GM23338 (cell line): ENCODE measurements around the gene C20orf141. TPM values are rescaled to one million over a fixed set of nuclear protein-coding genes. Genes with fewer than 3 reads are reported as not detected.

ENCODE experiments used
- ATAC-seq: fragments of 200-7000 bp; cut with Tn5 transposase; 3 replicates; pipeline ENCODE4 v1.9.1; 2020
- DNase-seq: peaks from one replicate; pipeline ENCODE4 v3.0.0-alpha.2; 2015; ENCODE audit warnings: low spot score
- H2AFZ ChIP-seq: fragments of 200-600 bp; sonication (generic); 2 replicates; pipeline ENCODE4 v1.8.0; 2016; ENCODE audit warnings: antibody characterized with exemption, mild to moderate bottlenecking, moderate library complexity
- H3F3A ChIP-seq: fragments of 200-600 bp; sonication (generic); replicated peaks from 2 replicates; pipeline ENCODE4 v1.8.0; 2017; ENCODE audit warnings: antibody characterized with exemption, mixed run types, low read depth
- H3K27ac ChIP-seq: fragments of 200-600 bp; sonication (generic); 2 replicates; pipeline ENCODE4 v1.6.1; 2016; ENCODE audit warnings: low read depth
- H3K27me3 ChIP-seq: fragments of 200-600 bp; sonication (generic); 2 replicates; pipeline ENCODE4 v1.8.0; 2016; ENCODE audit warnings: mild to moderate bottlenecking, mixed run types, moderate library complexity; ENCODE audit not compliant: insufficient read depth
- H3K36me3 ChIP-seq: fragments of 200-600 bp; sonication (generic); 2 replicates; pipeline ENCODE4 v1.8.0; 2016; ENCODE audit warnings: mild to moderate bottlenecking; ENCODE audit not compliant: insufficient read depth
- H3K4me1 ChIP-seq: fragments of 200-600 bp; sonication (generic); 2 replicates; pipeline ENCODE4 v1.8.0; 2016; ENCODE audit warnings: mild to moderate bottlenecking, moderate library complexity; ENCODE audit not compliant: insufficient read depth
- H3K4me2 ChIP-seq: fragments of 200-600 bp; sonication (generic); 2 replicates; pipeline ENCODE4 v1.7.1; 2017; ENCODE audit warnings: mixed run types
- H3K4me3 ChIP-seq: fragments of 200-600 bp; sonication (generic); 2 replicates; pipeline ENCODE4 v1.6.1; 2016; ENCODE audit warnings: mixed run types
- H3K79me2 ChIP-seq: fragments of 200-600 bp; sonication (generic); replicated peaks from 2 replicates; pipeline ENCODE4 v1.8.0; 2017; ENCODE audit warnings: mild to moderate bottlenecking; ENCODE audit not compliant: insufficient read depth
- H3K9me2 ChIP-seq: fragments of 200-600 bp; sonication (generic); 2 replicates; pipeline ENCODE4 v1.8.0; 2017; ENCODE audit not compliant: insufficient read depth
- H4K20me1 ChIP-seq: fragments of 200-600 bp; sonication (generic); replicated peaks from 2 replicates; pipeline ENCODE4 v1.8.0; 2017; ENCODE audit warnings: mild to moderate bottlenecking; ENCODE audit not compliant: insufficient read depth
- H3K27ac Mint-ChIP-seq: 2 replicates; pipeline ENCODE4 v1.8.0; 2020; ENCODE audit warnings: inconsistent platforms, mild to moderate bottlenecking, moderate library complexity, mixed read lengths
- H3K27me3 Mint-ChIP-seq: 3 replicates; pipeline ENCODE4 v1.8.0; 2022; ENCODE audit warnings: low read depth, mild to moderate bottlenecking, moderate library complexity, mixed read lengths, inconsistent platforms; ENCODE audit not compliant: insufficient read depth, poor library complexity
- H3K36me3 Mint-ChIP-seq: 3 replicates; pipeline ENCODE4 v1.8.0; 2021; ENCODE audit warnings: low read depth, mild to moderate bottlenecking, inconsistent platforms, moderate library complexity, mixed read lengths
- H3K4me1 Mint-ChIP-seq: 3 replicates; pipeline ENCODE4 v1.8.0; 2020; ENCODE audit warnings: mild to moderate bottlenecking, inconsistent platforms, mixed read lengths
- H3K4me3 Mint-ChIP-seq: 3 replicates; pipeline ENCODE4 v1.8.0; 2021; ENCODE audit warnings: moderate library complexity, mild to moderate bottlenecking, inconsistent platforms, mixed read lengths
- H3K9me3 Mint-ChIP-seq: 3 replicates; pipeline ENCODE4 v1.8.0; 2020; ENCODE audit warnings: moderate library complexity, mild to moderate bottlenecking, inconsistent platforms, mixed read lengths
- CREB1 ChIP-seq: fragments of 250-450 bp; sonication (Bioruptor Pico); IDR thresholded peaks from 2 replicates; pipeline ENCODE4 v1.5.0; 2020; ENCODE audit warnings: low read depth, mild to moderate bottlenecking, moderate library complexity
- CTCF ChIP-seq, 2 experiments: fragments of 200-600 bp in 1 of 2; sonication (generic) in 1 of 2; conservative IDR thresholded peaks; 2 replicates each; pipeline versions ENCODE4 v1.5.1 to v1.6.1; 2016 to 2017; ENCODE audit warnings: antibody characterized with exemption in 2 of 2, low read depth in 2 of 2, mild to moderate bottlenecking in 2 of 2, moderate library complexity in 1 of 2
- ETS1 ChIP-seq: IDR thresholded peaks from 2 replicates; pipeline ENCODE4 v1.6.1; 2016; ENCODE audit warnings: antibody characterized with exemption
- EZH2phosphoT487 ChIP-seq: fragments of 200-600 bp; sonication (generic); IDR thresholded peaks from one replicate; pipeline ENCODE4 v1.8.1; 2018; ENCODE audit warnings: antibody characterized with exemption; ENCODE audit not compliant: unreplicated experiment
- NANOG ChIP-seq: IDR thresholded peaks from 2 replicates; pipeline ENCODE4 v1.6.1; 2016; ENCODE audit warnings: antibody characterized with exemption, borderline replicate concordance
- STAT1 ChIP-seq: IDR thresholded peaks from one replicate; pipeline ENCODE4 v1.6.1; 2016; ENCODE audit warnings: antibody characterized with exemption; ENCODE audit not compliant: unreplicated experiment
- ZNF462 ChIP-seq: fragments of 250-450 bp; sonication (Bioruptor Pico); IDR thresholded peaks from 2 replicates; pipeline ENCODE4 v1.5.0; 2020; ENCODE audit warnings: mild to moderate bottlenecking, moderate library complexity
- polyA plus RNA-seq: library from polyadenylated mRNA; unstranded; fragments of >200 nt; fragmentation: Nextera tagmentation; extraction: Ambion mirVana; gene quantifications from 2 replicates; pipeline ENCODE4 v1.2.1, GENCODE V29; 2016
- total RNA-seq: library from RNA; depleted of rRNA; stranded (reverse); fragments of >200 nt; shearing (Covaris generic); gene quantifications from 2 replicates; pipeline ENCODE4 v1.2.3, GENCODE V29; 2014

C20orf141 gene
- total and polyA plus RNA-seq, 2 experiments from 2014 or later = not detected

- DNase-seq (no peak), ATAC-seq (no peak)
- peaks cover 4% of the 10 kb centered on the region; the same call in 1 of the 2 replicates for H3K4me1 ChIP-seq
- H3K4me3 ChIP-seq = no peak overlapping the region
- no peaks in the 10 kb centered on the region for H3K79me2 ChIP-seq
- H3K27ac Mint-ChIP-seq = no peak overlapping the region
- no peaks in the 10 kb centered on the region for H3F3A ChIP-seq
- H3K4me3 Mint-ChIP-seq = no peak overlapping the region
- peaks cover 7% of the 10 kb centered on the region for H3K4me1 Mint-ChIP-seq
- H3K36me3 Mint-ChIP-seq = peaks cover 33% of the 10 kb centered on the region
- peaks cover 8% of the 10 kb centered on the region; the same call in 1 of the 2 replicates for H4K20me1 ChIP-seq
- H3K4me2 ChIP-seq = no peak overlapping the region
- no peak overlapping the region for H2AFZ ChIP-seq
- H3K9me2 ChIP-seq = no peaks in the 10 kb centered on the region
- H3K36me3 ChIP-seq = no peaks in the 10 kb centered on the region
- peaks cover 4% of the 10 kb centered on the region for H3K27me3 Mint-ChIP-seq
- H3K9me3 Mint-ChIP-seq = no peaks in the 10 kb centered on the region
- H3K27ac ChIP-seq = no peak overlapping the region
- TF ChIP-seq EZH2phosphoT487 (no peak), CTCF (conservative IDR thresholded peaks at IDR 0.05; ENCODE audit: low read depth in 2 of 2) (no peak), STAT1 (no peak), CREB1 (CRISPR knock-in tag) (no peak), NANOG (no peak), ZNF462 (CRISPR knock-in tag) (no peak), ETS1 (no peak)
- H3K27me3 ChIP-seq = peaks cover 5% of the 10 kb centered on the region
Measured at GRCh38 chr20:2794202-2794748, 20.5 kb upstream of the C20orf141 start.
